ENCODE data around the gene SPECC1.

DNA sequence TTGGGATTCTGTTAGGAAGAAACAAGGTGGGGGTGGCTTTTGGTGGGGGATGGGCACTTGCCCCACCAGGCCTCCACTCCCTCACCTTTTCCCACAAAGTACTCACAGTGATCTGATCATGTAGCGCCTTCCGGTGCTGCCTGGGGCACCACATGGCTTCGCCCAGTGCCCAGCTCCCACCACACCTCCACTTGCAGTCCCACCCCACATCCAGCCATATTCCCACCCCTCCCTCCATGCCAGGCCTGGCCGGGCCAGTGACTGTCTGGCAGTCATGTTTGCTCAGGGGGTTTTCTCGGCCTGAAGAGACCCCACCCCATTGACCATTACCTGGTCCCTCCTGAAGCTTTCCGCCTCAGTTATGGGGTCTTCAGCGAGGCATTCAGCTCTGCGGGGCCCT lies 201.5 kb downstream of the SPECC1 start:
- TF ChIP-seq CBX5 (IDR thresholded peaks at IDR 0.05; ENCODE audit: low read depth) (no peak), JUND (IDR thresholded peaks at IDR 0.05; ENCODE audit: low read depth, low read length) (no peak), POLR2A (IDR thresholded peaks at IDR 0.05; ENCODE audit: low read depth, low read length) (no peak), POLR2AphosphoS5 (IDR thresholded peaks at IDR 0.05; ENCODE audit: low read length) (no peak), BHLHE40 (IDR thresholded peaks at IDR 0.05; ENCODE audit: borderline replicate concordance in 1 of 2, low read depth in 2 of 2, low read length in 1 of 2) (no peak), RAD51 (IDR thresholded peaks at IDR 0.05) (no peak), GATAD2B (conservative IDR thresholded peaks at IDR 0.05; ENCODE audit: low read depth) (no peak), EZH2 (IDR thresholded peaks at IDR 0.05; ENCODE audit: borderline replicate concordance, control insufficient read depth, low read depth, low read length) (no peak), SPI1 (IDR thresholded peaks at IDR 0.05; ENCODE audit: borderline replicate concordance, insufficient read depth, low read depth, low read length) (no peak)
- TF ChIP-seq, protein P1, sequence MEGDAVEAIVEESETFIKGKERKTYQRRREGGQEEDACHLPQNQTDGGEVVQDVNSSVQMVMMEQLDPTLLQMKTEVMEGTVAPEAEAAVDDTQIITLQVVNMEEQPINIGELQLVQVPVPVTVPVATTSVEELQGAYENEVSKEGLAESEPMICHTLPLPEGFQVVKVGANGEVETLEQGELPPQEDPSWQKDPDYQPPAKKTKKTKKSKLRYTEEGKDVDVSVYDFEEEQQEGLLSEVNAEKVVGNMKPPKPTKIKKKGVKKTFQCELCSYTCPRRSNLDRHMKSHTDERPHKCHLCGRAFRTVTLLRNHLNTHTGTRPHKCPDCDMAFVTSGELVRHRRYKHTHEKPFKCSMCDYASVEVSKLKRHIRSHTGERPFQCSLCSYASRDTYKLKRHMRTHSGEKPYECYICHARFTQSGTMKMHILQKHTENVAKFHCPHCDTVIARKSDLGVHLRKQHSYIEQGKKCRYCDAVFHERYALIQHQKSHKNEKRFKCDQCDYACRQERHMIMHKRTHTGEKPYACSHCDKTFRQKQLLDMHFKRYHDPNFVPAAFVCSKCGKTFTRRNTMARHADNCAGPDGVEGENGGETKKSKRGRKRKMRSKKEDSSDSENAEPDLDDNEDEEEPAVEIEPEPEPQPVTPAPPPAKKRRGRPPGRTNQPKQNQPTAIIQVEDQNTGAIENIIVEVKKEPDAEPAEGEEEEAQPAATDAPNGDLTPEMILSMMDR (IDR thresholded peaks at IDR 0.05 in 2 of 3, conservative IDR thresholded peaks at IDR 0.05 in 1 of 3; ENCODE audit: control insufficient read depth in 2 of 3, extremely low read depth in 1 of 3, insufficient read depth in 1 of 3, low read depth in 3 of 3, low read length in 3 of 3): no peak
